CD1c-positive myeloid dendritic cell (primary cell): ENCODE data around the gene DAB2IP.

ENCODE experiments used
- DNase-seq: peaks from one replicate; pipeline ENCODE4 v3.0.0-alpha.2; 2016; ENCODE audit errors: extremely low spot score

The DAB2IP gene

GRCh38 chr9:121701736-121702261 is 50.4 kb downstream of the DAB2IP start:
- no peak for DNase-seq

GRCh38 chr9:121703014-121703734 is 51.7 kb downstream of the DAB2IP start:
- DNase-seq, result no peak

DNA sequence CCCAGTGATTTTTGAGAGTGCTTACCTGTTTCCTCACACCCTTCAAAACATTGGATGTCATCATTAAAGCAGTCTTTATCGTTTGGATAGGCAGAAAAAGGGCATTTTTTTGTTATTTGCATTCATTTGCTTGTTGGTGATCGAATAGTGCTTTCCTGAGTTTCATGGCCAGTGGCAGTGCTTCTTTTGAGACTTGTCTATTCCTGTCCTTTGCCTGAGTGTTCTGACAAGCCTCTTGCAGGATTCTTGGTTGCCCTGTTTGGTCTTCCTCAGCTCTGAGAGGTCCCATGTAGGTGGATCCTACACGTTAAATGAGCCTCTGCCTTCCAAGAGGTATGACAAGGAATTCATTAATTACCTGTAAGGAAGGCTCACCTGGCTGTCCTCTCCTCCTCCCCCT is 52.8 kb downstream of the DAB2IP start:
- DNase-seq, result no peak

DNA sequence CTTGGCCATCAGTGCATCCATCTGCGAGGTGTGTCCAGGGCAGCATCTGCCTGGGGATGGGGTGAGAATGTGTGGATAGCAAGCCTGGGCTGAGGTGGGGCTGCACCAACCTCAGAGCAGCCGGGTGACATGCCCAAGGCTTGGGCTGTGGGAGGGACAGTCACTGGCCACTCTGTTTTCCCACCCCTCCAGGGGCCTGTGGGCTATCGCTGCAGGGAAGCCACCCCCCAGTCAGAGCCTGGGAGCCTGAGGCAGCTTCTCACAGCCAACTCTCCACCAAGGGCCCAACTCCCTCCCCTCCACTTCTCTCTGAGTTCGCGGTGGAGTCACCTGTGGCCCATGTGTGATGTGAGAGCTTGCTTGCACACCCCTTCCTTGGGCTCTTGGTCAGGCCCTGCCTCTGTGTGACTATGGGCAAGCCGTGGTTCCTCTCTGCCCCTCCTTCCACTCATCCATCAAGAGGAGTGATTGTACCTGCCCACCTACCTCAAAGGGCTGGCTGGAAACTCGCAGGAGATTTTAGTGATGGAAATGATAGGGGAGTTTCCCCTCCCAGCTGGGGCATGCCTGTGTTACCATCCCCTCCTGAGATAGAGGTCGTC is 54.8 kb downstream of the DAB2IP start:
- no peak for DNase-seq

DNA sequence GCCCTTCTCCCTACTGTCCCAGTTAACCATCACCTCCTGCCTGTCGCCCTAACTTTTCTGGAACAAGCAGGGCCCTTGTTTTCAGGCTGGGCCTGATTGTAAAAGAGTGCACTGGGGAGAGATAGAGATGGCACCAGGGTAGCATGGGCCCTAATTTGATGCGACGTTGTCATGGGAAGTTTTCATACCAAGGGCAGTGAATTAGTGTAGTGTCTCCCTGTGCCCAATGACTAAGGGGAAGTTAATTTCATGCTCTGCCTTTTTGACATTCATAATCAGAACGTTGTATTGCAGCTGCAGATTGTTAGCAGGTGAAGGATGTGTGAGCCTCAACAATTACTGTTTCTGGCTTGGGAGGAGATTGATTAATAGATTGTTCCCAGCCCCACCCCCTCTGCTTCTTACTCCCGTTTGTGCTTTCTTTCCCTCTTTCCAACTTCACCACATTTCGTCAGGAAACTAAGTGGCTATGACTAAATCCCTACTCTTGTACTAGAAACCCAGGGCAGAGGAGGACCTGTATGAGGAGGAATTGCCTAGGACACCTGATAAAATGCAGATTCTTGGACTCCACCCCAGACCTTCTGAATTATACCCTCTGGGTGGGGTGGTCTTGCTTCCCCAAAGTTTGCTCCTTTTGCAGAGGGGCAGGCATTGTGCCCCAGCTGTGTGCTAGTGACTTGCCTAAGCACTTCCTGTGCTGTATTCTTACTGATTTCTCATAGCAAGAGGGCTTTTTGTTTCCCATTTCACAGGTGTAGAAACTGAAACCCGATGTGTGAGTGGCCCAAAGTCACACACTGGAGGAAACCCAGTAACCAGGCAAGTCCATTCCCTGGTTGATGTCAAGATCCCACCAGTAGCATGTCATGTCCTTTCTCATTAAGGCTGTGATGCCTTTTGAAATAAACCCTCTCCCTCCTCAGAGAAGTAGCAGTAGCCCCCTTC is 56.3 kb downstream of the DAB2IP start:
- no peak for DNase-seq

DNA sequence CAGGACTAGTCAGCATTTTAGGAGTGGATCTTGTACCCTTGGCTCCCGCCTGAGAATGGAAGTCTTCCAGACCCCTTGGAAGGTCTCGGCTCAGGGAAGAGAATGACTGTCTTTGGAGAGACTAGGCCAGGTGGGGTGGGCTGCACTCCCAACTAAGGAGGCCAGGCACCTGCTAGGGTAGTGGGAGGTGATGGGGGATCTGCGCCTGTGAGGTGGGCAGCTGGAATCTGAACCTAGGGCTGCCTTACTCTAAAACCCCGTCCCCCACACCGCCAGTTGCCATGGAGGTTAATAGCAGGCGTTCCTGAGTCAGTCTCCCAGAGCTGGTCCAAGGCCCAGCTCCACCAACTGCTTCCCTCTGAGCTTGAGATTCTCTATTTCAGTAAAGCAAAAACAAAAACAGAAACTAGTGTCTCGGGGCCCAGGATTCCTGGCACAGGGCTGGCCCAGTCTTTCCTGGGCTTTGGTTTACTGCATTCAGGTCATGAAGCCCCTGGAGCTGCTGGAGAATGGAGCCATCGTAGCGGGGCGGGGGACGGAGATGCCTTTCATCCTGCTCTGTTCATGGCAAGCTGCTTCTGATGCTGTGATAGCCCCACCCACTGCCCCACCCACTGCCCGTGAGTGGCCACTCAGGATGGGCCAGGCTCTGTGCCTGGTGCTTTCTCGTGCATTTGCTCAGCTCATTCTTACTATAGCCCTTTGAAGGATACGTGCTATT is 57.5 kb downstream of the DAB2IP start:
- no peak for DNase-seq

DNA sequence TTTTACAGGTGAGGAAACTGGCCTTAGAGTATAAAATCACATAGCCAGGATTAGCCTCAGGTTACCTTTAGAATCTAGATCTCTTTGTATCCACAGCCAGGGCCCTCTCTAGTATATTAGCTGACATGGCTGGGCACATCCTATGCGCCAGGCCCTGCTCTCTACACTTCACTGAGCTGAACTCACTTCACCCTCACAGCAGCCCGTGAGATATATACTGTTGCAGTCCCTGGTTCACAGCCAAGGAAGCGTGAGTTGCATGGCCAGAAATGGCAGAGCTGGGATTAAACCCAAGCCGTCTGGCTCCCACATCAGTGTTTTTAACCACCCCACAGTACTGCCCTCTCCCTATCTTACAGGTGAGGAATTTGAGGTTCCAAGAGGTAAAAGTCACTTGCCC is 58.4 kb downstream of the DAB2IP start:
- DNase-seq, result no peak

- peak; percentile 35 for DNase-seq
These were observed 59.8 kb downstream of the DAB2IP start for GRCh38 chr9:121711281-121711680.

DNA sequence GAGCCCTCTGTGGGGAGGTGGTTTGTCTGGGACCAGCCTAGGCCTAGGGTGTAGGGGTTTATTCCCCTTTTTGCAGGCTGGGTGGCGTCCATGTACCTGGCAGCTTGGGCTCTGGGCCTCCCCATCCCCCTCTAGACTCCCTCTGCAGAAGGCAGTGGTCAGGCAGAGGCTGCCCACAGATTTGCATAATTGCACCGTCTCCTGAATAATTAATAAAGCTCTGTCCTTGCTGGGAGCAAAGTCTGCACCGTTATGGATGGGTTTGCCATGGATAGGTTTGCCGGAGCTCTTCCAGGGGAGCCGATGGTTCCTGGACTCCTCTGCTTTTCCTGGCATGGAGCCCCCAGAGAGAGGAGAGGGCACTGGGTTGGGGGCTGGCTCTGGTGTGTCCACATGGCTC is 60.4 kb downstream of the DAB2IP start:
- no peak for DNase-seq

DNA sequence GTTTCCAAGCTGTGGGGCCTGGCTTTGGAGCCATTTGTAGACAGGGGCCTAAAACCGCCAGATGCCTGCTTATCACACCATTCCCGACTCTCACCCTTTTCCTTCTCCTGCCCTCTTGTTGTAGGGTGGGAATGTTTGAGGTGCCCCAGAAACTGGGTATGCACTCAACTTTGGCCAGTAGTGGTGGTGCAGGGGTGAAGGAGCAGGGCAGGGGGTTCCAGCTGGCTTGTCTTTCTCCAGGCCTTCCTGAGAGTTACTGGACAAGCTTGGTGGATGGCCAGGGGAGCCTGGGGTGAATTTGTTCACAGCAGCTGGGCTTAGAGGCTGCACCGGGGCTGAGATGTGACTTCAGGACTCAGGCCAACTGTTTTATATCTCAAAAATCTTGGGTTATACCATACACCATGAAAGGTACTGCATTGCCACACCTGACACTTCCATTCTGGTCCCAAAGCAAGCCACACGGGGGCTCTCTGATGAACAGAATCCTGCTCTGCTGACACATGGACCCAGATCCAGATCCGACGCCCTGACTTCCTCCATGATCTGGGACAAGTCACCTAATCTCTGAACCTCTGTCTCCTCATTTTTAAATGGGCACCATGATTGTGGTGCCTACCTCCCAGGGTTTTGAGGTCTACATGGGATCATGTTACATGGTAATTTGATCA is 62.1 kb downstream of the DAB2IP start:
- DNase-seq, result no peak

DNA sequence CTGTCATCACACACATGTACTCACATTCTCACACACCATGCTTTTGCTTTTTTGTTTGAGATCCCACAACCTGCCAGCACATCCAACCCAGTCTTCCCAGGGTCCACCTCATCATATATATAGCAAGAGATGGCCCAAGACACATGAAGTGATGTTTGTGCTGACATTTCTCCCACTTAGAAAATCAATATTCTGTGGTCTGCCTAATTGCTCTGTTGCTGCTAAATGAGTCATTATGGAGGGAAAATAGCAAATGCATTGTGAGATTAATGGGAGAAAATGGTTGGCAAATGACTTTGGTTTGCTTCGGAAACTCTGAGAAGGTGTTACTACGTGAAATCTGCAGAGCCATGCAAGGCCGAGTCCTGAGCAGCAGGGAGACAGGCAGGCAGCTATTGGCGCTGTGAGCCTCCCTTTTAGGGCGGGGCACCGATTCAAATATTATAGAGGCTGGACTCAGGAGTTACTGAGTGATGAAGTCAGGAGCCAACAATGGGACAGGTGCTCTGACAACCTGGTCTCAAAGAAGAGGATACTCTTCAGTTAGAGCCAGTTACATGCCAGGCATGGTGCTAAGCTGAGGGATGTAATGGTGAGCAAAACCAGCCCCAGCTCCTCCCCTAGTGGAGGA is 62.8 kb downstream of the DAB2IP start:
- no peak for DNase-seq

DNA sequence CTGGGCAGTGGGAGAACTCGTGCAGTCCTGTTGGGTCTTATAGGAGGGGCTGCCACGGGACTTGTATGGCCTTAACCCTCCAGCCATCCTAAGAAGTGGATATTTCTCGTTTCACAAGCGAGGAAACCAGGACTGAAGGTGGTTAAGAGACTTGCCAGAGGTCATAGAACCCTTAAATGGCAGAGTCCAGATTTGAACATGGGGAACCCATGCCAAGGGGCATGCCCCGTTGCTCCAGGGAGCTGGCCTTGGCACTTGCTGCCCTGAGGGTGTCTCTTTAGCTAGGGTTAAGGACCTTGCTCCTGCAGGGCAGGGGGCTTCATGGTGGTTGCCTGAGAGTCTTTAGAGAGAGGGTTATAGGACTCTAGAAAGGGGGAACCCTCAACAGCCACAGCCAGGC is 63.4 kb downstream of the DAB2IP start:
- no peak for DNase-seq

DNA sequence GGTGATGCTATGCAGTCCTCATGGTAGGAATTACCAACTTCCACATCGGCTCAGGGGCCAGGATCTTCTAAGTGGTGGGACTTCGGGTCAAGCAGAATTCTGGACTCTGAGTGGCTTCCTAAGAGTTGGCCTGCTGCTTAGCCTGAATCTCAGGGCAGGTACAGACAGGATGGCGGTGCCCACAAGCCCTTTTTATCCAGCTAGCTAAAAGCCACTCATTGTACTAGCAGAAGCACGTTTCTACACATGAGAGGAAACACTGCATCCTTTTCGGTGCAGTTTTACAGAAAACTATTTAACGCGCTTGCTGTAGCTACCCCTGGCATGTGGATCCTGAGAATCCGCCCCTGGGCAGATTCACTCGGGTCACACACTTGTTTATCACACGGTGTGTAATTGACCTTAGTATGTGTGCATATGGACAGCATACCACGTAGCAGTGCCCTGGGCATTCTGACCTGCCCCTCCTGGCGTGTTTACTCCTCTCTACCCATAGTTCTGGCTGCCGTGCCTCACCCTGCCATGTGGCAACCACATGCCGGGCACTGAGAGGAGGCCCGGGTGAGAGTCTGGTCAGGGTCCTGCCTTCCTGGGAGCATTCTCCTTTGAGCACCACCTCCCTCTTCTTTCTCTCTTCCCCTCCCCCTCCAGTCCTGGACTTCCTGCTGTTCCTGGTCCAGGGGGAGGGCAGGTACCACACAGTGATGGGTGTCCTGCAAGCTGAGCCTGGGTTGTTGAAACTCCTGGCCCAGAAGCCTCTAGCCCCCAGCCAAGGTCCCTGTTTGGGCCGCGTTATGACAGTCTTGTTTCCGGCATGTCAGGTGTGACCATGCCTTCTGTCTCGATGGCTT is 65.9 kb downstream of the DAB2IP start:
- DNase-seq, result no peak

- no peak for DNase-seq
These were observed 66.7 kb downstream of the DAB2IP start for GRCh38 chr9:121718084-121718483.

DNA sequence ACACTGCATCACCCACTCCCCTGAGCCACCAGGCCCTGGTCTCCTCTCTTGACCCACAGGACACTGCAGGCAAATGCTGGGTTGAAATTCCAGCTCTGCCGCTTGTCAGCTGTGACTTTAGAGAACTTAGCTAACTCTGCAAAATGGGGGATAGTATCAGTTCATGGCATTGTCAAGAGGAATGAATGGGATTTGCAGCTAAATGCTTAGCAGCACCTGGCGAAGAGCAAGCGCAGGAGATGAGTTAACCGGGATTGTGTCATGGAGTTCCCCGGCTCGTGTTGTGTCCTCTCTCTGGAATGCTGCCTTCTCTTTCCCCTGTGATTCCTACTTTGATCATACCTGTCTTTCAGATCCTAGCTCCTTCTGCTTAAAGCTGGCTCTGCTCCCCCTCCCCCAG is 67.1 kb downstream of the DAB2IP start:
- DNase-seq, result no peak

DNA sequence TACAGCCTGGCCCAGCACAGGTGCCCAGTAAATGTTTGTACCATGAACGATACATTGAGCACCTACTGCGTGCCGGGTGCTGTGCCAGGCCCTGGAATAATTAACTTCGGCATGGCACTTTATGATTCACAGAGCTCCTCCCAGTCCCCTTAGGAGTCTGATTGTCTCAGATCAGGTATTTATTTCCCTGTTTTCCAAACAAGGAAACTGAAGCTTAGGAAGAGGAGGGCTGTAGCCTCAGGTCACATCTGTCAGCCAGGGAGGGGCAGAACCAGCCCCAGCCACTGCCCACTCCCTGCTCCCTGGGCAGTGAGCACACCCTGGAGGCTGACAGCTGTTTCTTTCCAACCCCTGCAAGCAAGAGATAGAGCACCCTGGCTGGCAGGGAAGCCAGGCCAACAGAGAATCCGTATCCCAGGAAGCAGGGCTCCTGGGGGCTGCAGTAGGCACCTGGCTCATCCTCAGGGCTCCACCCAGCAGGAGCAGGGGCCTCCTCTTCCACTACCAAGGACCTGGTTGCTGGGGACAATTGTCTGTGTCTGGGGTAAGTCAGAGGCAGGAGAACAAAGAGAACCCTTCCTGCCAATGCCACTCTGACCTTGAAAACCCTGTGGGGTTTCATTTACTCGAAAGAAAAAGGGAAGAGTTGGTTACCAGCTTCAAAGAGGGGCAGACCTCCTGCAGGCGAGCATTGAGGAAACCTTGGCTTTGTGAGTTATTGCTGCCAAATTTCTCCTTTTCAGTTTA is 69.0 kb downstream of the DAB2IP start:
- no peak for DNase-seq

DNA sequence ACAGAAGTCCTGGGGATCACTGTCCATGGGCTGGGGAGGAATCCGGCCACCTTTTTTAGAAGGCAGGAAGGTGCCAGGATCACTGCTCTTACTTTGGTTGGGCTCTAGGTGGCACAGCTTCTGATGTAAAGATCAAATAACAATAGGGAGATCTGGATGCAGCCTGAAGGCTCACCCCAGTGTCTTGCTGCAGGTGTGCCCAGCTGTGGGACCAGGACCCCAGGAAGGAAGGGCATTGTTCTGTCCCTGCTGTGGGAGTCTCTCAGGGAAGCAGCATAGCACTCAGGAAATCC is 69.6 kb downstream of the DAB2IP start:
- DNase-seq, result no peak

- DNase-seq, result no peak
These were observed 70.3 kb downstream of the DAB2IP start for GRCh38 chr9:121721770-121722169.
